ENCODE results near the gene STK32B.

- TF ChIP-seq, protein P1, sequence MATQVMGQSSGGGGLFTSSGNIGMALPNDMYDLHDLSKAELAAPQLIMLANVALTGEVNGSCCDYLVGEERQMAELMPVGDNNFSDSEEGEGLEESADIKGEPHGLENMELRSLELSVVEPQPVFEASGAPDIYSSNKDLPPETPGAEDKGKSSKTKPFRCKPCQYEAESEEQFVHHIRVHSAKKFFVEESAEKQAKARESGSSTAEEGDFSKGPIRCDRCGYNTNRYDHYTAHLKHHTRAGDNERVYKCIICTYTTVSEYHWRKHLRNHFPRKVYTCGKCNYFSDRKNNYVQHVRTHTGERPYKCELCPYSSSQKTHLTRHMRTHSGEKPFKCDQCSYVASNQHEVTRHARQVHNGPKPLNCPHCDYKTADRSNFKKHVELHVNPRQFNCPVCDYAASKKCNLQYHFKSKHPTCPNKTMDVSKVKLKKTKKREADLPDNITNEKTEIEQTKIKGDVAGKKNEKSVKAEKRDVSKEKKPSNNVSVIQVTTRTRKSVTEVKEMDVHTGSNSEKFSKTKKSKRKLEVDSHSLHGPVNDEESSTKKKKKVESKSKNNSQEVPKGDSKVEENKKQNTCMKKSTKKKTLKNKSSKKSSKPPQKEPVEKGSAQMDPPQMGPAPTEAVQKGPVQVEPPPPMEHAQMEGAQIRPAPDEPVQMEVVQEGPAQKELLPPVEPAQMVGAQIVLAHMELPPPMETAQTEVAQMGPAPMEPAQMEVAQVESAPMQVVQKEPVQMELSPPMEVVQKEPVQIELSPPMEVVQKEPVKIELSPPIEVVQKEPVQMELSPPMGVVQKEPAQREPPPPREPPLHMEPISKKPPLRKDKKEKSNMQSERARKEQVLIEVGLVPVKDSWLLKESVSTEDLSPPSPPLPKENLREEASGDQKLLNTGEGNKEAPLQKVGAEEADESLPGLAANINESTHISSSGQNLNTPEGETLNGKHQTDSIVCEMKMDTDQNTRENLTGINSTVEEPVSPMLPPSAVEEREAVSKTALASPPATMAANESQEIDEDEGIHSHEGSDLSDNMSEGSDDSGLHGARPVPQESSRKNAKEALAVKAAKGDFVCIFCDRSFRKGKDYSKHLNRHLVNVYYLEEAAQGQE (IDR thresholded peaks at IDR 0.05; ENCODE audit: low read depth): no peak
- no peak for TF ChIP-seq CEBPB (IDR thresholded peaks at IDR 0.05)
- TF ChIP-seq NFIC (IDR thresholded peaks at IDR 0.05): no peak
- TF ChIP-seq TAF1 (IDR thresholded peaks at IDR 0.05; ENCODE audit: low read depth): no peak
- TF ChIP-seq MAX (IDR thresholded peaks at IDR 0.05): no peak
- no peak for TF ChIP-seq FOXM1 (IDR thresholded peaks at IDR 0.05; ENCODE audit: borderline replicate concordance, low read depth)
- TF ChIP-seq CREB1 (IDR thresholded peaks at IDR 0.05; ENCODE audit: low read depth): no peak
- no peak for TF ChIP-seq EP300 (IDR thresholded peaks at IDR 0.05; ENCODE audit: borderline replicate concordance)
- no peak for TF ChIP-seq YY1 (IDR thresholded peaks at IDR 0.05; ENCODE audit: low read depth)
- no peak for TF ChIP-seq RAD21 (IDR thresholded peaks at IDR 0.05; ENCODE audit: low read depth)
- TF ChIP-seq TEAD4 (IDR thresholded peaks at IDR 0.05): no peak
- TF ChIP-seq USF1 (IDR thresholded peaks at IDR 0.05): no peak
These were observed 153.5 kb downstream of the STK32B start for GRCh38 chr4:5204781-5205180.

Data from Ishikawa (cell line).